UCSD-AML1 (cell line): Measurements from ENCODE around the gene GRIK1.
A peak's percentile ranks its signal among the peaks of the same experiment; 100 is the strongest.

Source experiments
- DNase-seq: peaks from one replicate; lab custom pipeline; 2025; ENCODE audit not compliant: unreplicated experiment; lab: John Stamatoyannopoulos, UW

The GRIK1 gene

DNA sequence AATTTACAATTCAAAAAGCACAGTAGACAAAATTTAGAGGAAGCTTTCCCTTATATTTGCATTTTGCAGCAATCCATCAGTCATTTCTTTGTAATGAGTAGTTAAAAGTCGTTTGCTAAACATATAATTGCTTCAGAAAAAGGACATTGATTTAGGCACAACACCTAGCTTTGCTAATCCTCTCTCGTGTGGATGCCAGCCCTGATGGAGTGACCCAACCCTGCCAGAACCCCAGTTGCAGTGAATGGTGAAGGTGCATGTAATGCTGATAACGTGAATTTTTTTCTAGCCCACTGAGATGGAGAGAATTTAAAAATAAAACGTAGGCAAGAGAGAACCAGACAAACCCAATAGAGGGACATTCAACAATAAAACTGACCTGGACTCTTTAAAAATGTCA, 263.4 kb downstream of the GRIK1 start:
- no peak for DNase-seq

- DNase-seq = no peak
Measured at GRCh38 chr21:29675451-29675850, 264.3 kb downstream of the GRIK1 start.

DNA sequence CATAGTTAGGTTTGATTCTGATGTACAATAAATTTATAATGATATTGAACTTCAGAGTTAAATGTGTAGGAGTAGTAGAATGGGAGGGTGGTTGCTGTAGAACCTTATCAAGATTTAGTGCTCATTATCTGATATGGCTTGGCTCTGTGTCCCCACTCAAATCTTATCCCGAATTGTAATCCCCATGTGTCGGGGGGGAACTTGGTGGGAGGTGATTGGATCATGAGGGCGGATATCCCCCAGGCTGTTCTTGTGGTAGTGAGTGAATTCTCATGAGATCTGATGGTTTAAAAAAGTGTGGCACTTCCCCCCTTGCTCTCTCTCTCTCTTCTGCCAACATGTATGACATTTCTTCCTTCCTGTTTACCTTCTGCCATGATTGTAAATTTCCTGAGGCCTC, 265.5 kb downstream of the GRIK1 start:
- no peak for DNase-seq

DNA sequence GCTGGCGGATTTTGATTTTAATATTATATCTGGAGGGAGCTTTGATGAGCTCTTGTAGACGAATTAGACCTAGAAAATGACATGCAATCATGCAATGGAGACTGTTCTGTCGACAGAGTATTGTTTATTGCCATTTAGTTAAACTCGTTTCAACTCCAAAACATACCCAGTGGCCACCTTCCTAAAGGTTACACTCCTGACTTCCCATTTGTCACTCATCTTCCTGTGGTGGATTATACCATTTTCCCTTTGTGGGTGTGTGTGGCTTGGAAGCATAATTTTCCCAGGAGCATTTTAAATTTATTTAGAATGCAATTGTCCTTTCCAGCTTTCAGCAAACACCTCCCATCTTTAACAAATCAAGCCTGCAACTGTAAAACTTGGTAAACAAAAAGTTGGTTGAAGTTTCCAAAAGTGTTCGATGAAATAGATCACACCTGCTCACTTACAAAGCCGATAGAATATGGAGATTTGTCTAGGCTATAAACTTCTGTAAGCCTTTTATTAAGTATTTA, 266.6 kb downstream of the GRIK1 start:
- DNase-seq = no peak

DNA sequence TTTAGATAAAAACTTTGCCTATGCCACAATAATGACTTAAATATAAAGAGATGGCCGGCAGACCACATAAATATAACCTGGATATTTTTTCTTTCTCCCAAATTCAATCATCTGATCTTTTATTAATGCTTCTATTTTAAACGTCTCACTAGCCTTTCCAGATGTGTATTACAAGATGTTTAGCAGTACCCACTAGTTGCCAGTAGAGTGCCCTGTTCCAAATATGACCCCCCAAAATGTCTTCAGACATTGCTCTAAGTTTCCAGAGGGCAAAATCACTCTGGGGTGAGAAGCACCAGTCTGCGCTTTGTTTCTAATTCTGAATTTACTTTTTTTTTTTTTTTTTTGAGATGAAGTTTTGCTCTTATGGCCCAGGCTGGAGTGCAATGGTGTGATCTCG, 268.1 kb downstream of the GRIK1 start:
- DNase-seq = no peak

- no peak for DNase-seq
Measured at GRCh38 chr21:29670228-29670627, 269.6 kb downstream of the GRIK1 start.

GRCh38 chr21:29669416-29669815, 270.4 kb downstream of the GRIK1 start:
- no peak for DNase-seq

- no peak for DNase-seq
Measured at GRCh38 chr21:29667651-29668050, 272.1 kb downstream of the GRIK1 start.

DNA sequence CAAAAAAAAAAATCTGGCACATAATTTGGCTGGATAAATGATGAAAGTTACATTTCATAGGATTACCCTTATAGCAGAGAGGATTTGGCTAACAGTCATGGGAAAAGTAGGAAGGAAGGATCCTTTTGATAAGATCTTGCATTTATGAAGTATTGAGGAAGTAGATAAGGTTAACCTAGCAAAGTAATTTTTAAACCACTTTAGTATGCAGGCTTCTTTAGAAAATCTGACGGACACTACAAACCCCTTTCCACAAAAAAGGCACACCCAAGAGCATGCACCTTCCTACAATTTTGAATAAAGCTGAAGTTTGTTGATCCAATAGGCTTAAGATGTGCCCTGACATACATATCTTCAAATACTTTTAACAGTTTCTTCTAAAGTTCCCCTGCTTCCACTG, 275.2 kb downstream of the GRIK1 start:
- DNase-seq = no peak

GRCh38 chr21:29661672-29662442, 277.9 kb downstream of the GRIK1 start:
- DNase-seq = no peak

DNA sequence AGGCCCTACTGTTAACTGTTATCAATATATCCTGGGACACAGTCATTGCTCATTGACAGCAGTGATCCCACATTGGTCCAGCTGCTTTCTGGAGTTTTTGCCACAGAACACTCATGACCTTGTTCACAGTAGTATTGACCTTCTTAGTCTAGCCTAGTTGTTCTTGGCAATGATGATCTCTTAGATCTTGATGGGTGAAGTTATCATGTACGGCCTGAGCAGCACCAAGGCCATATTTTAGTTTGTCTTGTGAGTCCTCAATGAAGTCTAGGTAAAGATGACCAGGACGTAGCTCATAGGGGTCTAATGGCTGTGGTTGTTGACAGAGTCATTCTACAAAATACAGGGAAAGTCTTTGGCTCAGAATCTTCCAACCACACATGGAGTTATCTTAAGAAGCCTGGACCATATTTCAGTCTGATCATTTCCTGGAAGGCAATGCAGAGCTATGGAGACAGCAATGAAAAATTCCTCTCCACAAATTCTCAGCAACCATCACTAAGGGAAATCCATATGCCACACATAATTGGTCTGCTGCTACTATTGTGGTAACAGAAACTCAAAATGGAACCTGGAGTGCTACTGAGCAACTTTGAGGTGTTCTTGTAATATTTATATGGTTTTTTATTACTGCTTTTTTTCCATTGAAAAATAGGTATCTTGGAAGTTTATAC, 279.6 kb downstream of the GRIK1 start:
- no peak for DNase-seq

GRCh38 chr21:29658934-29659203, 280.9 kb downstream of the GRIK1 start:
- no peak for DNase-seq

- no peak for DNase-seq
Measured at GRCh38 chr21:29658177-29658933, 281.4 kb downstream of the GRIK1 start.

GRCh38 chr21:29657240-29657989, 282.4 kb downstream of the GRIK1 start:
- DNase-seq = no peak

- DNase-seq = peak; percentile 10
Measured at GRCh38 chr21:29656504-29657239, 283.1 kb downstream of the GRIK1 start.

GRCh38 chr21:29655577-29655976, 284.2 kb downstream of the GRIK1 start:
- DNase-seq = no peak

- DNase-seq = no peak
Measured at GRCh38 chr21:29654855-29655254, 284.9 kb downstream of the GRIK1 start.

GRCh38 chr21:29654203-29654602, 285.6 kb downstream of the GRIK1 start:
- DNase-seq = no peak

DNA sequence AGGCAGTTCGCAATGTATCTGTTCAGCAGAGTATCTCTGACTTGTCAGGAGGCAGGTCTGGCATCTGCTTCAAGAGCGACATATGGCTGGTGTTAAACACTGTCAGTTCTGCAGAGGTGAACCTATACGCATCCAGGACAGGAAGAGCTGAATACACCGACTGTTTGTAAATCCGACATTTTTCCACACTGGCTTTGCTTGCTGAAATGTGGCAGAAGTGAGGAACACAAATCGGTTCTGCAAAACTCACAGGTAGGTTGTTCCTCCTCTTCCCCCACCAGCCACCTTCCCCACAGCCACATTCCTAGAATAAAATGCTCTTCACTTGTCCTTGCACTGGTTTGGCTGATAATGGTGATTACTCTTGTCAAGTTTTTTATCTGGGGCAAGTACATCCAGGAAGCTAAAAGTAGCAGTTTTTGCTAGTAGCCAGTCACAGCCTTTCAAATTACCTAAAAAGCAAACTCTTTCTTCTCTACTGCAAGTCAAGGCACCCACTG, 289.2 kb downstream of the GRIK1 start:
- no peak for DNase-seq

GRCh38 chr21:29649406-29649814, 290.4 kb downstream of the GRIK1 start:
- peak; percentile 10 for DNase-seq
